ENCODE data around the gene RAD51B. TPM values are rescaled to one million over a fixed set of nuclear protein-coding genes. Genes with fewer than 3 reads are reported as not detected.
"Not testable (repeated sequence)": the region's sequence is repeated elsewhere in the genome, so short reads cannot be mapped to it uniquely, and the experiment has no call there.

The RAD51B gene
- total RNA-seq, 4 donors from 2014 or later = 8.9 to 30.3 (median 10.4) TPM

DNA sequence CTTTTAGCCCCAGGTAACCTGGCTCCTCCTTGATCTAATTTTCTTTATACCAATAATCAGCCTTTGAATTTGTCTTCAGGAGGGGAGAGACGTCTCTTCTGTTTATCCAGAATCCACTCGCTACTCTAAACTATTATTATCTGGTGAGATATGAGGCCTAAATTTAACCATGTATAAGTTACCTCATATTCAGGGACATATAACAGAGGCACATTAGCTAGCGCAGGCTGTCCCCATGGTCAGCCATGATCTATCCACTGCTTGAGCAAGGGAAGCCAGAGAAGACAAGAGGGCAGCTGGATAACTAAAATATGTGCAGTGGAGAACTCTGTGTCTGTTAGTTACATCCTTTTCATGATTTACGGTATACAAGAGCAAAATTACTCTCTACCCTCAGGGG, 481.0 kb downstream of the RAD51B start:
- ATAC-seq (ENCODE audit: low FRiP score) (no peak), DNase-seq (ENCODE audit: low spot score) (no peak)
- TF ChIP-seq, protein P1, sequence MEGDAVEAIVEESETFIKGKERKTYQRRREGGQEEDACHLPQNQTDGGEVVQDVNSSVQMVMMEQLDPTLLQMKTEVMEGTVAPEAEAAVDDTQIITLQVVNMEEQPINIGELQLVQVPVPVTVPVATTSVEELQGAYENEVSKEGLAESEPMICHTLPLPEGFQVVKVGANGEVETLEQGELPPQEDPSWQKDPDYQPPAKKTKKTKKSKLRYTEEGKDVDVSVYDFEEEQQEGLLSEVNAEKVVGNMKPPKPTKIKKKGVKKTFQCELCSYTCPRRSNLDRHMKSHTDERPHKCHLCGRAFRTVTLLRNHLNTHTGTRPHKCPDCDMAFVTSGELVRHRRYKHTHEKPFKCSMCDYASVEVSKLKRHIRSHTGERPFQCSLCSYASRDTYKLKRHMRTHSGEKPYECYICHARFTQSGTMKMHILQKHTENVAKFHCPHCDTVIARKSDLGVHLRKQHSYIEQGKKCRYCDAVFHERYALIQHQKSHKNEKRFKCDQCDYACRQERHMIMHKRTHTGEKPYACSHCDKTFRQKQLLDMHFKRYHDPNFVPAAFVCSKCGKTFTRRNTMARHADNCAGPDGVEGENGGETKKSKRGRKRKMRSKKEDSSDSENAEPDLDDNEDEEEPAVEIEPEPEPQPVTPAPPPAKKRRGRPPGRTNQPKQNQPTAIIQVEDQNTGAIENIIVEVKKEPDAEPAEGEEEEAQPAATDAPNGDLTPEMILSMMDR (IDR thresholded peaks at IDR 0.05) = no peak

DNA sequence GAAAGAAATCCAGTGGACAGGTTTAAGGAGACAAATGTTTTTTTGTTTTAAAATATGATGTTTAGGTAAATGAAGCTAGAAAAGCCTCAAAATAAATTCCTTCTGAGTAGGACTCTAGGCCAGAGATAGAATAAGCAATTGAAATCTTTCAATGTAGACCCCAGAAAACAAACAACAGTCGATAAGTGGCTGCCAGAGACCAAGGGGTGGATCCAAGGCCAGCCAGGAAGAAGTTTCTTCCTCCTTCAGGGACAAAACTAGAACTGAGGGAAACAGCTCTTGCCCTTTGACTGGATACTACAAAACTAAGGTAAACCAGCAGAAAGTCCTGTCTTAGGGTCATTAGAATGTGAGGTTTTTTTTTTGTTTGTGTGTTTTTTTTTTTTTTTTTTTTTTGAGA, 481.6 kb downstream of the RAD51B start:
- TF ChIP-seq, protein P1 (IDR thresholded peaks at IDR 0.05) = no peak
- ATAC-seq (ENCODE audit: low FRiP score) (no peak), DNase-seq (ENCODE audit: low spot score) (no peak)

DNA sequence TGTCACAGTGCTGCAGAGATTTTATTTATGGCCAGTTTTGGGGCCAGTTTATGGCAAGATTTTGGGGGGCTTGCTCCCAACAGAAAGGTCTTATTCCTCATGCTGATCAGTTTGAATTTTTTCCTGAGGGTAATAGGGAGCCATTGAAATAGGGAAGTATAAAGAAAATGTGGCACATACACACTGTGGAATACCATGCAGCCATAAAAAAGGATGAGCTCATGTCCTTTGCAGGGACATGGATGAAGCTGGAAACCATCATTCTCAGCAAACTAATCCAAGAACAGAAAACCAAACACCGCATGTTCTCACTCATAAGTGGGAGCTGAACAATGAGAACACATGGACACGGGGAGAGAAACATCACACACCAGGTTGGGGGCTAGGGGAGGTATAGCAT, 483.4 kb downstream of the RAD51B start:
- ATAC-seq (ENCODE audit: low FRiP score) = not testable (repeated sequence)

DNA sequence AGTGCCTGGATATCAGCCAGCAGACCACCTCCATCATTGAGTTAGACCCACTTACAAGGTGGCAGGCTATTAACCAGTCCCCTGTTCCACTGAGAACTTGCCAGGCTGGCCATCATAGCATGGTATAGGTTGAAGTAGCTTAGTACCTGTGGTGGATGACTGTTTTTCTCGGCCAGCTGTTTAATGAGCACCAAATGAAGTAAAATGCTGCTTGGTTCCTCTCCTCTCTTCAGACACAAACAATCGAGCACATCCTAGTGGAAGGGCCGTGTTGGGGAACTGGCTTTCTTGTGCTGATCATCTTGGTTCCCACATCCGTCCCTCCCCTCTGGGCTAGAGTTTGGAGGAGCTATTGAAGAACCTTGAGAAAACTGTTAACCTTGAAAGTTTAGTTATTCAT, 486.2 kb downstream of the RAD51B start:
- TF ChIP-seq, protein P1 (IDR thresholded peaks at IDR 0.05) = no peak
- no peak for DNase-seq (ENCODE audit: low spot score)
- ATAC-seq (ENCODE audit: low FRiP score) = no peak

More for the DNA sequence above, 483.4 kb downstream of the RAD51B start:
- not testable (repeated sequence) for DNase-seq (ENCODE audit: low spot score)

DNA sequence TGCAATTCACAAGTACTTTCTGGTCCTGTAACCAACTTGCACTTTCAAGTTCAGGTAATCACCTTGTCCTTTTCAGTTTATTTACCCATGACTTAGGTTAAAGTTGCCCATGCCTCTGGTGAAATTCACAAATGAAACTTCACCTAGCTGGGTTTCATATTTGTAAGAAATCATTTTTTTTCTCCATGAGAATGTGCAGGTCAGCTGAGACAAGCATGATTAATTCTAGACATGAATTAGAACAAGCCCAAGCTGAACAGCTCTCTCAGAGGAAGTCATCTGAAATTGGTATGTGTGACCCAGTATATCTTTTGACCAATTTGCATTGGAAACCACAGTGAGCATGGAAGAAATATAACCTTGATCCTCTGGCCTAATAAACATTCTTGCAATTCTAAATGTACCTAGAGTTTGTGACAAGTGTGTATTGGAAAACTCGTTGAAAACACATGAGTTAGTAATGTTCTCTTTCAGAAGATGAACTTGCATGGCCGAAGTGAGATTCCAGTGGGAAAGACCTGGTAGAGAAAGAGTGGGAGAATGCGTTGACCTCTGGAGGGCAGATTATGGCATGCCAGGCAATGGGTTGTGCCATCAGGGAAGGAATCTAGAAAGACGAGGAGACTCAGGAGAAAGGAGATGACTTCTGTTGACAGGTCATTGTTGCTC, 486.8 kb downstream of the RAD51B start:
- ATAC-seq (ENCODE audit: low FRiP score) = no peak
- DNase-seq (ENCODE audit: low spot score) = no peak
- TF ChIP-seq, protein P1 (IDR thresholded peaks at IDR 0.05) = no peak

DNA sequence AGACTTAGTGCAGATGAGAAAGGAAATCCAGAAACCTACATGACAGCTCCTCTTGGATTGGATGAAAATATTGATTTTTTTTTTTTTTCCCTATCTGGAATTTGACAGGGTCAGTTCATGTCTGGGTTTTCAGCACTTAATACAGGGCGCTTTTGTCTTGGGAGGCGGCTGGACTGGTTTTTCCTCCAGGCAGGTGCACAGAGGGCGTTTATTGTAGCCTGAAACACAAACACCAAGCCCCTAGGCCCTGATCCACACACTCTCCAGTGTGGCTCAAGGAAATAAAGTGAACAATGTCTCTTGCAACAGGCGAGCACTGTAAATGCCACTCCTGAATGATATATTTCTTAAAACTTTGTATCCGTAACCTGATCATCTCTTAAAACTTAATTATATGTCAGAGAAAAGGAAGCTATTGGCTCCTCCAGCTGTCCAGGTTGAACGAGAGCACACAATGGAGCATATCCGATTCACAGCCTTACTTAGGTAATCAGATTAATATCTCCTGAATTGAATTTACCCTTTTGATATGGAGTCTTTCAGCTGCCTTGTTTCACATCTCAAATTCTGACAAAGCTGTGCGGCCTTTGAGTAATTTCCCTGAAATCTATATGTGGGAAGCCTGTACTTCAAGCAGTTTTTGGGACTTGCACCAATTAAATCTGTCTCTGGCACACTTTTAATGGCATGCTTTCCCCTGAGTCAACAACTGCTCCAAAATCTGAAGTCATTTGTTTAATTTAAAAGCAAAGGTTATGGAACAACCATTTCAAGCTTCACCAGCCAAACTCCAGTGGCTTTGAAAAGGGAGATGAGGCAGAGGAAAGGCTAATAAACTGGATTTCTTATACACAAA, 487.6 kb downstream of the RAD51B start:
- no peak for DNase-seq (ENCODE audit: low spot score)
- TF ChIP-seq, protein P1 (IDR thresholded peaks at IDR 0.05) = no peak
- ATAC-seq (ENCODE audit: low FRiP score) = no peak

DNA sequence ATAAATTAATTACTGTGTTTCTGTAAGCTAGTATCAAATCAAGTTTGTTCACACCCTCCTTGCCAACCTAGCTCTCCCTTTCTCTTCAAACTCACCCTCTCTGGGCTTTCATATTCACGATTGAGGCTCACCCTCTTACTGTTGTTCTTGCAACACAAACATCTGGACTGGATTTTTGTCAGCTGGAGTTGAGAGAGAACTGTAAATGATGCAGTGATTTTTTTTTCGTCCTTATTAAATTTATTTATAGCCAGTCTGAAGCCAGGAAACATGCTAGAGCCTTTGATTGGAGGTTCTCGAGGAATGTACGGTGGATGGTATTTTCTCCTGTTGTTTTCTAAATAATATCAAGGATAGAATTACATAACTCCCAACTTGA, 488.2 kb downstream of the RAD51B start:
- TF ChIP-seq, protein P1 (IDR thresholded peaks at IDR 0.05) = no peak
- DNase-seq (ENCODE audit: low spot score) (no peak), ATAC-seq (ENCODE audit: low FRiP score) (no peak)

Measured in omental fat pad (tissue), 4 donors.